GM12865 (cell line): ENCODE data around the gene KCNIP4.
A peak's percentile ranks its signal among the peaks of the same experiment; 100 is the strongest.

ENCODE experiments used
- DNase-seq: peaks from one replicate; pipeline ENCODE4 v3.0.0; 2010; ENCODE audit warnings: low read depth
- H3K4me3 ChIP-seq: 2 replicates; pipeline ENCODE4 v1.5.1; 2011; ENCODE audit warnings: mild to moderate bottlenecking, low read depth, low read length, control low read depth
- TF ChIP-seq, protein P1 (sequence below): IDR thresholded peaks from 2 replicates; pipeline ENCODE4 v1.5.1; 2011; ENCODE audit warnings: low read length, control low read depth, low read depth, inconsistent platforms; ENCODE audit not compliant: insufficient read depth; ENCODE audit errors: missing control alignments

KCNIP4 gene

DNA sequence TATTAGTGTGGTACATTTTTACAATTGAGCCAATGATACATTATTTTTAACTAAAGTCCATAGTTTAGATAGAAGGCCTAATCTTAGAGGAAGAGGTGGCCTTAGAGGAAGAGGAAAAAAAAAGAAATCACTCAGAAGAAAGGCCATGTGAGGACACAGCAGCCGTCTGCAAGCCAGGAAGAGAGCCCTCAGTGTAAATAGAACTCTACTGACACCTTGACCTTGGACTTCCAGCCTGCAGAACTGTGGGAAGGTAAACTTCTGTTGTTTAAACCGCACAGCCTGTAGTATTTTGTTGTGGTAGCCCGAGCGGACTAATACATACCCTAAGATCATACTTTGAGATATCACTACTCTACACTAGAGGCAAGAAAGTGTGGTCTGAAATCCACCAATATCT lies 5.1 kb upstream of the KCNIP4 start:
- H3K4me3 ChIP-seq = no peak overlapping the region
- no peak for DNase-seq
- TF ChIP-seq, protein P1, sequence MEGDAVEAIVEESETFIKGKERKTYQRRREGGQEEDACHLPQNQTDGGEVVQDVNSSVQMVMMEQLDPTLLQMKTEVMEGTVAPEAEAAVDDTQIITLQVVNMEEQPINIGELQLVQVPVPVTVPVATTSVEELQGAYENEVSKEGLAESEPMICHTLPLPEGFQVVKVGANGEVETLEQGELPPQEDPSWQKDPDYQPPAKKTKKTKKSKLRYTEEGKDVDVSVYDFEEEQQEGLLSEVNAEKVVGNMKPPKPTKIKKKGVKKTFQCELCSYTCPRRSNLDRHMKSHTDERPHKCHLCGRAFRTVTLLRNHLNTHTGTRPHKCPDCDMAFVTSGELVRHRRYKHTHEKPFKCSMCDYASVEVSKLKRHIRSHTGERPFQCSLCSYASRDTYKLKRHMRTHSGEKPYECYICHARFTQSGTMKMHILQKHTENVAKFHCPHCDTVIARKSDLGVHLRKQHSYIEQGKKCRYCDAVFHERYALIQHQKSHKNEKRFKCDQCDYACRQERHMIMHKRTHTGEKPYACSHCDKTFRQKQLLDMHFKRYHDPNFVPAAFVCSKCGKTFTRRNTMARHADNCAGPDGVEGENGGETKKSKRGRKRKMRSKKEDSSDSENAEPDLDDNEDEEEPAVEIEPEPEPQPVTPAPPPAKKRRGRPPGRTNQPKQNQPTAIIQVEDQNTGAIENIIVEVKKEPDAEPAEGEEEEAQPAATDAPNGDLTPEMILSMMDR = no peak

DNA sequence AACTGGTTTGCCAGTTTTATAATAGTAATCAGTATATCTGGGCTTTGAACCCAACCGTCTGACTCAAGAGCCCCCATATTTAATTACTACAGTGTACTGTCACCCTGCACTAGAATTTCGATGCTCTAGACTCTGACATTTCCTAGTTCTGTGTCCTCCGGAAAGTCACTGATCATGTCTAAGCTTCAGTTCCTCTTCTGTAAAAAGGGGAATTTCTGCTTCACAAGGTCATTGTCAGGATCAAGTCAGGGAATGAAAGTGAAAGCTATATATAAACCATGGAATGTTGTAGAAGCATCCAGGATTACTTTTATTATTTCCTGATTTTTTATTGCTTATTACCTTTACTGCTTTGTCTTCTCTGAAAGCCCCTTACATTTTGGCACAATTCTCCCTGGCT lies 4.0 kb upstream of the KCNIP4 start:
- peak; percentile 21 for DNase-seq
- H3K4me3 ChIP-seq = no peak overlapping the region
- TF ChIP-seq, protein P1 = no peak

DNA sequence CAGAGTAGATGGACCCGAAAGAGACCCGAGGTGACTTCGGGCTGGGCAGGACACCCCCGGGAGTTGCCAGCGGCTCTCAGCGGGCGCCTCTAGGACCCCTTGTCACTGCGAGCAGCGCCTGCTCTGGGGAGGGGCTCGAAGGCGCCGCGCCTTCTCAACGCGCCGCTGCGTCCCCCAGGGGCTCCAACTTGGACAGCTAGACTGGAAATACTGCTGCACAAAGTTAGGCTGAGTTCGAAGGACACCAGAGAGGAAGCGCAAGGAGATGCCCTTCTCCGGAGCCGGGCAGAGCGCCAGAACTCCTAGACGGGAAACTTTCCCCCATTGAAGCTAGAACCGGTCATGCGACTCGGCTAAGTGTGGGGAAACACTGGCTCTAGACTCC lies 493 bp upstream of the KCNIP4 start:
- TF ChIP-seq, protein P1 = no peak
- no peak for DNase-seq
- H3K4me3 ChIP-seq = no peak overlapping the region

DNA sequence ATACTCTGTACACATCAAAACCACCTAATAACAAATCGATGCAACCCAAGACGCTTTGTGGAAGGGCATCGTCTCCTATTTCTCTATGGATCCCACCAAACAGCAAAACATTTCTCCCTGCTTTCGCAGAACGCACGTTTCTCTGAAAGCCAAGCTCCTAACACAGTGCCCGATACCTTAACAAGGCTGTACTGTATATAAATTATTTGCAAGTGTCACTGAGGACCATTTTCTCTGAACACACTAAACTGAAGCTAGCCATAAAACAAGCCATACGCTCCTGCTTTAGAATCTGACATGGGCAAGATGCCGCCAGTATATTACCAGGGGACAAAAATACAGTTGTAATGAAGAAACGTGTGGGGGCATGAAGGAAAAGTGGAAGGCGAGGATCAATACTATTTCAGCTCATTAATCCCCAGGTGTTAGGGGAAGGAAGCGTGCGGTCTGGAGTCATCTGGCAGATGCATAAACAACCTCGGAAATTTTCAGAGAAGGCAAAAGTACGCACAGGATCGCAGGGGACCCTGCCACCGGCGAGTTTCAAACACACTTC lies 703 bp downstream of the KCNIP4 start:
- no peak overlapping the region for H3K4me3 ChIP-seq
- TF ChIP-seq, protein P1 = no peak
- no peak for DNase-seq

DNA sequence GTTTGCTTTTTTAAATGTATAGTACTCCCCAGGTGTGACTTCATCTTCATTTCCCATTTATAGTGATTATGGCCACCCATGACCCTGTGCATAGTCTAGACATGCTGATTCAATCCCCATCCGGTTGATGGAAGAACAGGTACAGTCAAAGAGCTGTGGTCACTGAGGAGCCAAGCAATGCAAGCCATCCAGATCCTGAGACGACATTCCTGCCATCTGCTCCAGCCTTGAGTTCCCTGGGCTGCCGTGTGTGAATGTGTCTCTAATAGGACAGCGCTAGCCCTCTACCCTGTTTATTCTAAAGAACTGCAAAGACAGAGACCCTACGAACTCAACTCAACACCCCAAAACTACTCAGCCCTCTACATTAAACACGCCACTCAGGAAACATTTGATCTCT lies 1.7 kb downstream of the KCNIP4 start:
- TF ChIP-seq, protein P1 = no peak

DNA sequence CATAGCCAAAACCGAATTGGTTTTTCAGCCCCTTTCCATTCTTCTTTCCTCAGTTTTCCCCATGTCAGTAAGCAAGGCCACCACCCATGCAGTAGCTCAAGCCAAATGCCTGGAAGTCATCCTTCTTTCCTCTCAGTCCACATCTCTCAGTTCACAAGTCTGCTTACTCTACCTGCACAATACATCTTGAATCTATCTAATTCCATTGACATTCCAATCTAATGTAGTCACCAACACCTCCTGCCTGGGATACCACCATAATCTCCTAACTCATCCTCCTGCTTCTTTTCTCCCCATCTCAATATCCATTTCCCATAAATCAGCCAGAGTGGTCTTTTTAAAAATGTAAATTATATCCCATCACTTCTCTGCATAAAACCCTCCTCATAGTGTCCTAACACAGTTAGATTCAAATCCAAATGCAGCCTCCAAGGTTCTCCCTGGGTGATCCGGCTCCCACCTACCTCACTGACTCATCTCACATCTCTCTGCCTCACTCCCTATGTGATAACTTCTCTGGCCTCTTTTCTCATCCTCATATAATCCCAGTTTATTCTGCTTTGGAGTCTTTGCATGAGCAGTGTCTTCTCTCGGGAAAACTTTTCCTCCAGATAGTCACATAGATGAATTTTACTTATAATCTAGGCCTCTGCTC lies 26.9 kb downstream of the KCNIP4 start:
- TF ChIP-seq, protein P1 = no peak
- DNase-seq = no peak
- no peak overlapping the region for H3K4me3 ChIP-seq

More for the DNA sequence above, 1.7 kb downstream of the KCNIP4 start:
- no peak for DNase-seq
- H3K4me3 ChIP-seq = no peak overlapping the region

DNA sequence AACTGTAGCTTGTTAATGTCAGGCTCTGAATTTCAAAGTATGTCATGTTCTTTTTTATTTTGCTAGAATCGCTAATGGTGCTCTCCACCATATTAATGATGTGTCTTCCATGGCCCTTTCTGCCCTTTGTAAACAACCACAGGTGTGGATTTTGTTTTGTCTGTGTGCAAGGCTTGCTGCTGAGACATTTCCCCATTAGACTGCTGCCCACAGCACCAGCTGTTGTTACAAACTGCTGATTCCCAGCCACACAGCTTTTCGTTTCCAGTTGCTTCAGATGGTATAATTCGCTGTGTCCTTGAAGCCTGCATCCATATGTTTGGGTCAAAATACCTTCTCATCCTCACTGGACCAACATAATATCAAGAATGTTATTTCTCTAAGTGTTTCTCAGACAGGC lies 32.8 kb downstream of the KCNIP4 start:
- H3K4me3 ChIP-seq = no peak overlapping the region
- TF ChIP-seq, protein P1 = no peak
- DNase-seq = no peak
